Lower leg skin (tissue), 4 donors: ENCODE measurements around the gene MLLT3. TPM values are rescaled to one million over a fixed set of nuclear protein-coding genes. Genes with fewer than 3 reads are reported as not detected.

Experiments used
- DNase-seq, 2 donors: peaks; one replicate each; pipeline ENCODE4 v3.0.0-alpha.2; 2019; ENCODE audit warnings: low spot score in 2 of 2
- H3K4me3 ChIP-seq: fragments of 200-600 bp; sonication (generic); 2 replicates; pipeline ENCODE4 v1.5.1; 2017; ENCODE audit warnings: mild to moderate bottlenecking, low read depth; ENCODE audit not compliant: poor library complexity, severe bottlenecking
- CTCF ChIP-seq, 3 donors: fragments of 450-650 bp; IDR thresholded peaks; one replicate each; pipeline ENCODE4 v1.5.1; 2016; ENCODE audit warnings: antibody characterized with exemption in 3 of 3, mild to moderate bottlenecking in 3 of 3, moderate library complexity in 2 of 3
- POLR2A ChIP-seq, 2 donors: fragments of 450-650 bp; IDR thresholded peaks; one replicate each; pipeline ENCODE4 v1.6.1; 2016 to 2017; ENCODE audit warnings: antibody characterized with exemption in 2 of 2, mild to moderate bottlenecking in 1 of 2, moderate library complexity in 1 of 2
- WGBS, 2 donors: methylation state at CpG; one replicate each; pipeline ENCODE4 v1.1.5; 2018; 5-methylcytosine and 5-hydroxymethylcytosine counted together
- intact Hi-C: fragments of 100-400 bp; cut with DNase I; formaldehyde crosslinking; loops from one replicate; pipeline ENCODE4 v1.15.0; 2023; ENCODE audit warnings: low total_unique reads
- total RNA-seq, 4 donors: library from RNA; depleted of rRNA; stranded (reverse); fragments of >200 nt; gene quantifications; one replicate each; pipeline ENCODE4 v1.1.0, GENCODE V29; 2016

MLLT3 gene
- total RNA-seq, 4 donors from 2014 or later, result 10.6 to 15.2 (median 12.5) TPM

GRCh38 chr9:20477940-20478620 is 144.2 kb downstream of the MLLT3 start:
- intact Hi-C loops, result no loop called here
- no peak for DNase-seq
- WGBS, 2 donors, result 72% methylated on average over 7 of the region's 7 CpGs
- TF ChIP-seq CTCF (IDR thresholded peaks at IDR 0.05) (no peak), POLR2A (IDR thresholded peaks at IDR 0.05) (no peak)
- no peak overlapping the region for H3K4me3 ChIP-seq

GRCh38 chr9:20476912-20477521 is 145.3 kb downstream of the MLLT3 start:
- 31 to 56% methylated on average over 2 of the region's 2 CpGs for WGBS, 2 donors
- intact Hi-C loops, result no loop called here
- DNase-seq, result no peak
- no peak overlapping the region for H3K4me3 ChIP-seq
- TF ChIP-seq POLR2A (IDR thresholded peaks at IDR 0.05), result no peak
- no peak for TF ChIP-seq CTCF (IDR thresholded peaks at IDR 0.05)

- TF ChIP-seq CTCF (IDR thresholded peaks at IDR 0.05) (no peak), POLR2A (IDR thresholded peaks at IDR 0.05) (no peak)
- H3K4me3 ChIP-seq, result no peak overlapping the region
- intact Hi-C loops, result no loop called here
- 93% methylated on average over 5 of the region's 5 CpGs for WGBS, 2 donors
- DNase-seq, result no peak
These were observed 147.8 kb downstream of the MLLT3 start for GRCh38 chr9:20474496-20474895.

- no peak for DNase-seq
- no peak overlapping the region for H3K4me3 ChIP-seq
- no peak for TF ChIP-seq CTCF (IDR thresholded peaks at IDR 0.05)
- TF ChIP-seq POLR2A (IDR thresholded peaks at IDR 0.05), result no peak
- intact Hi-C loops, result no loop called here
These were observed 148.7 kb downstream of the MLLT3 start for GRCh38 chr9:20473515-20474013.

GRCh38 chr9:20472342-20473045 is 149.8 kb downstream of the MLLT3 start:
- DNase-seq, result no peak
- WGBS, 2 donors, result 95 to 98% methylated on average over 2 of the region's 2 CpGs
- no peak for TF ChIP-seq CTCF (IDR thresholded peaks at IDR 0.05)
- TF ChIP-seq POLR2A (IDR thresholded peaks at IDR 0.05), result no peak
- H3K4me3 ChIP-seq, result no peak overlapping the region
- intact Hi-C loops, result no loop called here
